Astrocyte of the spinal cord (primary cell): Measurements from ENCODE around the gene ANKRD40CL.

Source experiments
- DNase-seq: peaks from one replicate; pipeline ENCODE4 v3.0.0; 2011; ENCODE audit warnings: low read depth, low spot score
- H3K4me3 ChIP-seq: 2 replicates; pipeline ENCODE4 v1.5.1; 2011; ENCODE audit warnings: low read depth, mild to moderate bottlenecking, low read length, moderate library complexity
- CTCF ChIP-seq: IDR thresholded peaks from 2 replicates; pipeline ENCODE4 v1.5.1; 2012; ENCODE audit warnings: low read depth, mild to moderate bottlenecking, low read length, inconsistent platforms
- in situ Hi-C: cut with HindIII; loops from 2 replicates; pipeline ENCODE4 v1.10.0; 2017; ENCODE audit warnings: low sequenced_read_pairs

Gene ANKRD40CL

GRCh38 chr17:50792132-50792531, 24.8 kb upstream of the ANKRD40CL start:
- in situ Hi-C loops, result no loop called here
- no peak overlapping the region for H3K4me3 ChIP-seq
- no peak for TF ChIP-seq CTCF
- DNase-seq, result no peak

GRCh38 chr17:50790618-50791017, 23.3 kb upstream of the ANKRD40CL start:
- in situ Hi-C loops, result no loop called here

GRCh38 chr17:50787106-50787505, 19.8 kb upstream of the ANKRD40CL start:
- in situ Hi-C loops, result no loop called here
- TF ChIP-seq CTCF, result no peak
- DNase-seq, result no peak
- H3K4me3 ChIP-seq, result no peak overlapping the region

More at GRCh38 chr17:50790618-50791017, 23.3 kb upstream of the ANKRD40CL start:
- H3K4me3 ChIP-seq, result no peak overlapping the region
- TF ChIP-seq CTCF, result no peak
- no peak for DNase-seq

GRCh38 chr17:50785946-50786570, 18.7 kb upstream of the ANKRD40CL start:
- TF ChIP-seq CTCF, result no peak
- peak; percentile 57 for DNase-seq
- H3K4me3 ChIP-seq, result no peak overlapping the region
- in situ Hi-C loops, result no loop called here

GRCh38 chr17:50785126-50785525, 17.8 kb upstream of the ANKRD40CL start:
- DNase-seq, result no peak
- in situ Hi-C loops, result no loop called here
- TF ChIP-seq CTCF, result no peak
- H3K4me3 ChIP-seq, result no peak overlapping the region

- in situ Hi-C loops, result no loop called here
- no peak for DNase-seq
- no peak for TF ChIP-seq CTCF
- no peak overlapping the region for H3K4me3 ChIP-seq
Measured at GRCh38 chr17:50783905-50784304, 16.6 kb upstream of the ANKRD40CL start.
